LNCAP (cell line): ENCODE data around the gene SLC35D2.

Experiments
- TF ChIP-seq, protein P1 (sequence below): fragments of 450-650 bp; IDR thresholded peaks from 2 replicates; pipeline ENCODE4 v1.5.1; 2017; ENCODE audit warnings: mild to moderate bottlenecking

The SLC35D2 gene

DNA sequence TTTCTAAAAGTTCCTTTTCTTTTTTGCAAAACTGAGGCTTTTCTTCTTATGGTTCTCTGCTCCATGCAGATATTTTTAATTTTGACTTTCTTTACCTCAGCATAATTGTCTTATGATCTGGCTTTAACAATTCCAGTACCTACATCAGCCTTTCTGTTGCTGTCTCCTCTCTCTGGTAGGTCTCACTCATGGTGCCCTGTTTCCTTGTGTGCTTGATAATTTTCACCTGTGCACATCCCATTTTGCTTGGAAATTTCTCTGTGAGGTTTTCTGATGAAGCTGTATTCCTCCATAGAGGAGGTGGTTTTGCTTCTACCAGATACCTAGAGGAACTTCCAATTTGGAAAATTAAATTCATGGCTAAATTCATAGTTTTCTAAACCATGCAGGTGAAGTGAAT lies 79.3 kb downstream of the SLC35D2 start:
- TF ChIP-seq, protein P1, sequence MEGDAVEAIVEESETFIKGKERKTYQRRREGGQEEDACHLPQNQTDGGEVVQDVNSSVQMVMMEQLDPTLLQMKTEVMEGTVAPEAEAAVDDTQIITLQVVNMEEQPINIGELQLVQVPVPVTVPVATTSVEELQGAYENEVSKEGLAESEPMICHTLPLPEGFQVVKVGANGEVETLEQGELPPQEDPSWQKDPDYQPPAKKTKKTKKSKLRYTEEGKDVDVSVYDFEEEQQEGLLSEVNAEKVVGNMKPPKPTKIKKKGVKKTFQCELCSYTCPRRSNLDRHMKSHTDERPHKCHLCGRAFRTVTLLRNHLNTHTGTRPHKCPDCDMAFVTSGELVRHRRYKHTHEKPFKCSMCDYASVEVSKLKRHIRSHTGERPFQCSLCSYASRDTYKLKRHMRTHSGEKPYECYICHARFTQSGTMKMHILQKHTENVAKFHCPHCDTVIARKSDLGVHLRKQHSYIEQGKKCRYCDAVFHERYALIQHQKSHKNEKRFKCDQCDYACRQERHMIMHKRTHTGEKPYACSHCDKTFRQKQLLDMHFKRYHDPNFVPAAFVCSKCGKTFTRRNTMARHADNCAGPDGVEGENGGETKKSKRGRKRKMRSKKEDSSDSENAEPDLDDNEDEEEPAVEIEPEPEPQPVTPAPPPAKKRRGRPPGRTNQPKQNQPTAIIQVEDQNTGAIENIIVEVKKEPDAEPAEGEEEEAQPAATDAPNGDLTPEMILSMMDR: no peak

DNA sequence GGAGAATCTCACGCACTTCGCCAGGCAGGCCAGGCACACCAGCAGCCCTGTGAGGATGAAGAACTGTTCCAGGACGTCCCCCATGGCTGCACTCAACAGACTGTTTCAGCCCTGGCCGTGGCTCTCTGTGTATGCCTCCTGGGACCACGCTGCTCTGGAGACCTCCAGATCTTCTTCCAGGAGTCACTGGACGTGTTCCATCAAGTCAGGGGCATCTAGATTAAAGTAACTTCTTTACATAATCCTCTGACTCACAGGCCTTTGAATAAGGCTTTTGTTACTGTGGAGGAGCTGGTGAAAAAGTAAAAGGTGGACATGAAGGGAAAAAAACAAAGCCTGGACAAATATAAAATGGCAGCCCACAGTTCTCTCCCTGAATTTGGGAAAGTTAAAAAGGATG lies 81.5 kb downstream of the SLC35D2 start, which contains the start of gene HSD17B3:
Gene HSD17B3 (minus strand): TSS at position 156 of the 400 bp plus-strand sequence. CDS start 72 bp downstream, at position 84.
- TF ChIP-seq, protein P1: no peak

DNA sequence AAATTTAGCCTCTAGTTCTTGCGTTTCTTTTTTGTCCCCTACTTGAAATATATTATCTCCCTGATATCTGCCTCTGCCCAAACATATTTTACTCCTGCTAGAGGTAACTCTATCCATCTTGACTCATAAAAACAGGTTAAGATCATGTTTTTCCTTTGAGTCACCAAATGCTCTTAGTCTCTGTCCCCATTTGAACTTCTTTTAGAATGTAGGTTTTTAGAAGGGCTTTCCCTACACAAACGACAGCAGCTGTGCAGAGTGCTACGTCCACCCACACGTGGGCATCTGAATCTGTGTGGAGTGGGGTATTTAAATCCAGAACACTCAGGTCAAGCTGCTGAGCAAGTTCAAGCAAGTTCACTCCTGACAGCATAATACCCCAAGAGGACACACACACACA lies 83.7 kb downstream of the SLC35D2 start:
- TF ChIP-seq, protein P1: no peak

DNA sequence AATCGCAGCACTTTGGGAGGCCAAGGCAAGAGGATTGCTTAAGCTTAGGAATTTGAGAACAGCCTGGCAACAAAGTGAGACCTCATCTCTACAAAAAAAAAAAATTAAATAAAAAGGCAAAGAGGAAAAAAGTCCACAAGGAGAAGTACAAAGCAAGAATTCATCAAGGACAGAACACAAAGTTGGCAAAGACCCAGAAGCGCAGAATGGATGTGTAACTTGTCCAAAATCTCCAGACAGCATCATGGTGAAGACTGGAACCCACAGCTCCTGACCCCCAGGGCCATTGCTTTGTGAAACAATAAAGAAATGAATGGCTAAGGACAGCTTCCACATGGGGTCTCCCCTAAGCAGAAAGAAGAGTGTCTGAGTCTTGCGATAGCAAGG lies 89.4 kb downstream of the SLC35D2 start:
- TF ChIP-seq, protein P1: no peak

DNA sequence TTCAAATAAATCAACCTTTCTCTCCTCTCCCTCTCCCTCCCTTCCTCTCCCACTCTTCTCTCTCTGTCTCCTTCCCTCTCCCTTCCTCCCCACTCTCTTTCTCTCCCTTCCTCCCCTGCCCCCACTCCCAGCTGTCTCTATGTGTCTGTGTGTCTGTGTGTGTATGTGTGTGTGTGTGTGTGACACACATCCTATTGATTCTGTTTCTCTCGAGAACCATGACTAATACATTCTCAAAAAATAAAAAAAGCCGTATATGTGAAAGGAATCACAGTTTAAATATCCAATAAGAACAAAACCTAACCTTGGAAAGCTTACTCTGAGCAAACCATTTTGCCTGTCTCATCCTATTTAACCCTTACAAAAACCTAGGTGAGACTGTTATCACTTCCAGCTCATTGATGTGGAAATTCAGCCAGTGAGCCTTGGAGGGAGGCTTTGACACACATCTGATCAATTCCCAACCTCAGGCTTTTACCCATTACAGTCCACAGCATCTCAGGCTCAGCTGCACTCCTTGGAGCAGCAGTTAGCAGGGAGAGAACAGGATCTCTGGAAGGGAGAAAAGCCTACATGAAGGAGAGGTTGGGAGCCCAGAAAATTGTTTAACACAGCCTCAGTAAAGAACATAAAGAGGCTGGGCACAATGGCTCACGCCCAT lies 89.9 kb downstream of the SLC35D2 start:
- TF ChIP-seq, protein P1: no peak

DNA sequence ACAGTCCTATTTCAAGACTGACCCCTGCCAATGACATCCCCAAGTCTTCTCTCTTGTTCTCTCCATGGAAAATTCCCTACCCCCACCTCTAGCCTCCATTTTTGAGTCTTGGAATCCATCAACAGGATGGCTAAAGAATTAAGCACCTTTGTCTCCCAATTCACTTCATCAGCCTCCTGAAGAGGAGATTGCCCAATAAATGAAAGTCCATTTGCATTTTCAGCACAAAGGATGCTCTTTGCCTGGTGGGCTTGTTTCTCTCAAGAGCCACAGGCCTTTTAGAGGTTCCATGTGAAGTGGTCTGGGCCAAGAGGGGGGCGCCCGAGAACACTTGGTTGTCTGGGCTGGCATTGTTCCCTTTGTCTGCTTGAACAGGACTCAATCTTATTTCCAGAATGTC lies 94.1 kb downstream of the SLC35D2 start:
- TF ChIP-seq, protein P1: no peak

DNA sequence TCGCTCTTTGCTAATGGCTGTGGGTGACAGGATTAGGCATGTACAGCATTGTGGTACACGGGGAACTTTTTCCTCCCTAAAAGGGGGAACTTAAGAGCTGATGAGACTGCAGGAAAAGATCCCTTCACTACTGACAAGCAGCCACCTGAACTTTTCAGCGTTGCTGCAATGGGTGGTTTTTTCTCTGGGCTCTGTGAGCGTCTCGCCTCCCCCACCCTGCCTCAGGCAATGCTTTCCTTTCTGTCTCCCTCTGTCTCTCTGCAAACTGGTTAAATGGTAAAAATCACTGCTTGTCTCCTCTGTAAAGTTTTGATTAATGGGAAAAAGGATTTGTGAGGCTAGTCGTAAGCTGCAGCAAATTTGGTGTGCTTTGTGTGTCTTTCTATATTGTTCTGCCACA lies 101.9 kb downstream of the SLC35D2 start:
- TF ChIP-seq, protein P1: no peak

DNA sequence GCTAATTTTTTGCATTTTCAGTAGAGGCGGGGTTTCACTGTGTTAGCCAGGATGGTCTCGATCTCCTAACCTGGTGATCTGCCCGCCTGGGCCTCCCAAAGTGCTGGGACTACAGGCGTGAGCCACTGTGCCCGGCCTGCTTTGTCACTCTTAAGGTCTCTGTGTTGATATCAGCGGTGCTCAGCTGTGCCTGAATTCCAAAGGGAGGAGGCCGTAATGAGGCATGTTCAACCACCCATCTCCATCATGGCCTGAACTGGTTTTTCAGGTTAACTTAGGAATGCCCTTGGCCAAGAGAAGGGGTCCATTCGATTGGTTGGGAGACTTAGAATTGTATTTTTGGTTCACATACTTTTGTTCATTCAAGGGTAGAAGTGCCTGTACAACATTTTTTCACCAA lies 103.6 kb downstream of the SLC35D2 start:
- TF ChIP-seq, protein P1: no peak
